ENCODE results near the gene RESP18. TPM values are rescaled to one million over a fixed set of nuclear protein-coding genes. Genes with fewer than 3 reads are reported as not detected.
"Not testable (repeated sequence)": the region's sequence is repeated elsewhere in the genome, so short reads cannot be mapped to it uniquely, and the experiment has no call there.

RESP18 gene
- total RNA-seq, 1 donor from 2014 or later = not detected

GRCh38 chr2:219291394-219291793, 41.1 kb downstream of the RESP18 start:
- DNase-seq = no peak

GRCh38 chr2:219290381-219291171, 42.0 kb downstream of the RESP18 start:
- DNase-seq = no peak

- DNase-seq = peak; percentile 48
Measured at GRCh38 chr2:219289537-219290361, 42.8 kb downstream of the RESP18 start.

- no peak for DNase-seq
Measured at GRCh38 chr2:219289195-219289536, 43.4 kb downstream of the RESP18 start.

- DNase-seq = no peak
Measured at GRCh38 chr2:219287580-219288265, 44.8 kb downstream of the RESP18 start.

- DNase-seq = not testable (repeated sequence)
Measured at GRCh38 chr2:219287116-219287440, 45.5 kb downstream of the RESP18 start.

GRCh38 chr2:219286436-219287115, 46.0 kb downstream of the RESP18 start:
- no peak for DNase-seq

GRCh38 chr2:219285894-219286425, 46.6 kb downstream of the RESP18 start:
- no peak for DNase-seq

- DNase-seq = no peak
Measured at GRCh38 chr2:219285373-219285735, 47.2 kb downstream of the RESP18 start.

- no peak for DNase-seq
Measured at GRCh38 chr2:219284501-219285372, 47.8 kb downstream of the RESP18 start.

- no peak for DNase-seq
Measured at GRCh38 chr2:219282943-219283581, 49.5 kb downstream of the RESP18 start.

- DNase-seq = no peak
Measured at GRCh38 chr2:219282375-219282774, 50.2 kb downstream of the RESP18 start.

- no peak for DNase-seq
Measured at GRCh38 chr2:219281588-219281987, 51.0 kb downstream of the RESP18 start.

- no peak for DNase-seq
Measured at GRCh38 chr2:219280651-219281050, 51.9 kb downstream of the RESP18 start.

- DNase-seq = no peak
Measured at GRCh38 chr2:219279916-219280516, 52.5 kb downstream of the RESP18 start.

GRCh38 chr2:219279151-219279915, 53.2 kb downstream of the RESP18 start, which contains the start of gene DNAJB2:
Gene DNAJB2, plus strand, starts transcription at chr2:219279366. Its CDS starts 468 bp downstream, at chr2:219279834.
- peak; percentile 99 for DNase-seq

GRCh38 chr2:219278655-219279150, 53.8 kb downstream of the RESP18 start:
- DNase-seq = no peak

GRCh38 chr2:219277703-219278654, 54.6 kb downstream of the RESP18 start:
- DNase-seq = peak; percentile 83

Data from dermis blood vessel endothelial cell (primary cell).